ENCODE data around the gene CLCN4. TPM values are rescaled to one million over a fixed set of nuclear protein-coding genes. Genes with fewer than 3 reads are reported as not detected.

The CLCN4 gene
- total and polyA plus RNA-seq, 10 of the 15 experiments (the other 5 are each of a cell fraction or from before 2014, with no cell fraction given), result 0.90 to 6.9 (median 2.9) TPM

Other genes with a start within 250 kb of the CLCN4 start
- gene CLDN34, start 189.6 kb upstream of the CLCN4 start, total RNA-seq (2014; rRNA removed), result not detected in 2 replicates
- not detected in 2 replicates for gene CLDN34, start 189.6 kb upstream of the CLCN4 start, total RNA-seq (2014; rRNA removed; fragmentation: Illumina TruSeq; extraction: Trizol)
- gene CLDN34, start 189.6 kb upstream of the CLCN4 start, total RNA-seq (2021), result not detected in 2 replicates
- gene CLDN34, start 189.6 kb upstream of the CLCN4 start, polyA plus RNA-seq (2011; rRNA removed), result not detected in 2 replicates
- gene CLDN34, start 189.6 kb upstream of the CLCN4 start, polyA plus RNA-seq (2014; fragmentation: Illumina TruSeq; extraction: Trizol), result not detected in 2 replicates
- gene CLDN34, start 189.6 kb upstream of the CLCN4 start, polyA plus RNA-seq (2014; fragmentation: Nextera tagmentation; extraction: Ambion mirVana), result not detected
- gene CLDN34, start 189.6 kb upstream of the CLCN4 start, polyA plus RNA-seq (2014; rRNA removed), result not detected in 2 replicates
- gene CLDN34, start 189.6 kb upstream of the CLCN4 start, polyA plus RNA-seq (2016; fragmentation: Nextera tagmentation; extraction: Ambion mirVana), result not detected

Data from GM12878 (cell line).